Measurements from ENCODE around the gene HSPA1L.

DNA sequence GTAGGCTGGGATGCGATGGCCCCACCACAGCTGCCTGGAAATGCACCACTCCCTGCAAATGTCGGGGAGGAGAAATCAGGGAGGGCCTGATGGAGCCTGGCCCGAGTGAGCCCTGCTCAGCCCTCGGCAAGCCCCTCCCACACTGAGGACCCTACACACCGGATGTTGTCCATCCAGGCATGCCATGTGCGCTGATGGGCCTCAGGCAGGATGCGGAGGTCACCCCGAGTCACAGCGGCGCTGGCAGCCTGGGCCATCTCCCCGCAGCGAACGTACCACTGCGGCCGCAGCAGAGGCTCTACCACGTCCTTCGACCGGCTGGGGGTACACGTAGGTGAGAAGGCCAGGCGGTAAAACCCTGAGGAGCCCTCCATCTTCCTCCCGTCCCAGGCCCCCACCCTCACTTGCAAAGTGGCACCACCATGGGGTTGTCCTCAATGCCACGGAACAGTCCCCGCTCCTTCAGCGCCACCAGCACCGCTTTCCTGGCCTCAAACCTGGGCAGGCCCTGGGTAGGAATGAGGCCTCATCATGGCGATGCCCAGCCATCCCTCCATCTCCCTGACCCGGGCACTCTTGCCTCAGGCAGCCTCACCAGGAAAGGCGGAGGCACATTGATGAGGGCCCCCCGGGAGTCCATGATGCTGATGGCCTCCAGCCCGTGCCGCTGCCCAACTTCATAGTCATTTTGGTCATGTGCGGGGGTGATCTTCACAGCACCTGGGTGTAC lies 32.8 kb downstream of the HSPA1L start:
- TF ChIP-seq, protein P1, sequence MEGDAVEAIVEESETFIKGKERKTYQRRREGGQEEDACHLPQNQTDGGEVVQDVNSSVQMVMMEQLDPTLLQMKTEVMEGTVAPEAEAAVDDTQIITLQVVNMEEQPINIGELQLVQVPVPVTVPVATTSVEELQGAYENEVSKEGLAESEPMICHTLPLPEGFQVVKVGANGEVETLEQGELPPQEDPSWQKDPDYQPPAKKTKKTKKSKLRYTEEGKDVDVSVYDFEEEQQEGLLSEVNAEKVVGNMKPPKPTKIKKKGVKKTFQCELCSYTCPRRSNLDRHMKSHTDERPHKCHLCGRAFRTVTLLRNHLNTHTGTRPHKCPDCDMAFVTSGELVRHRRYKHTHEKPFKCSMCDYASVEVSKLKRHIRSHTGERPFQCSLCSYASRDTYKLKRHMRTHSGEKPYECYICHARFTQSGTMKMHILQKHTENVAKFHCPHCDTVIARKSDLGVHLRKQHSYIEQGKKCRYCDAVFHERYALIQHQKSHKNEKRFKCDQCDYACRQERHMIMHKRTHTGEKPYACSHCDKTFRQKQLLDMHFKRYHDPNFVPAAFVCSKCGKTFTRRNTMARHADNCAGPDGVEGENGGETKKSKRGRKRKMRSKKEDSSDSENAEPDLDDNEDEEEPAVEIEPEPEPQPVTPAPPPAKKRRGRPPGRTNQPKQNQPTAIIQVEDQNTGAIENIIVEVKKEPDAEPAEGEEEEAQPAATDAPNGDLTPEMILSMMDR (IDR thresholded peaks at IDR 0.05) = no peak
- TF ChIP-seq EZH2 (IDR thresholded peaks at IDR 0.05) (no peak), EZH2phosphoT487 (IDR thresholded peaks at IDR 0.05) (no peak)
